HG03060 (cell line): ENCODE measurements around the gene TMEM126A.
"Not testable (repeated sequence)": the region's sequence is repeated elsewhere in the genome, so short reads cannot be mapped to it uniquely, and the experiment has no call there.

ENCODE experiments used
- ATAC-seq: cut with Tn5 transposase; IDR thresholded peaks from one replicate; pipeline ENCODE4 v1.9.1; 2021; ENCODE audit warnings: low read depth, moderate number of reproducible peaks; ENCODE audit not compliant: unreplicated experiment

The TMEM126A gene

GRCh38 chr11:85656777-85657176 lies 9.0 kb downstream of the TMEM126A start:
- ATAC-seq, result no peak

- no peak for ATAC-seq
Measured at GRCh38 chr11:85658180-85658579, 10.4 kb downstream of the TMEM126A start.

GRCh38 chr11:85661972-85662664 lies 14.4 kb downstream of the TMEM126A start:
- ATAC-seq, result no peak

GRCh38 chr11:85663080-85663752 lies 15.4 kb downstream of the TMEM126A start:
- no peak for ATAC-seq

GRCh38 chr11:85663753-85664614 lies 16.2 kb downstream of the TMEM126A start:
- ATAC-seq, result peak; percentile 38

- ATAC-seq, result peak; percentile 54
Measured at GRCh38 chr11:85664615-85665481, 17.1 kb downstream of the TMEM126A start, which contains the start of gene CREBZF. CREBZF (minus strand) TSS chr11:85665129; CDS start chr11:85664875, 254 bp downstream.

GRCh38 chr11:85665733-85666132 lies 18.0 kb downstream of the TMEM126A start:
- ATAC-seq, result no peak

- ATAC-seq, result no peak
Measured at GRCh38 chr11:85666687-85667086, 18.9 kb downstream of the TMEM126A start.

GRCh38 chr11:85668157-85668556 lies 20.4 kb downstream of the TMEM126A start:
- ATAC-seq, result no peak

- not testable (repeated sequence) for ATAC-seq
Measured at GRCh38 chr11:85670949-85671663, 23.3 kb downstream of the TMEM126A start.

GRCh38 chr11:85672105-85672902 lies 24.5 kb downstream of the TMEM126A start:
- ATAC-seq, result no peak

- no peak for ATAC-seq
Measured at GRCh38 chr11:85673393-85673792, 25.6 kb downstream of the TMEM126A start.

- ATAC-seq, result no peak
Measured at GRCh38 chr11:85679576-85679975, 31.8 kb downstream of the TMEM126A start.

- no peak for ATAC-seq
Measured at GRCh38 chr11:85680897-85681296, 33.1 kb downstream of the TMEM126A start.

- ATAC-seq, result no peak
Measured at GRCh38 chr11:85682330-85683305, 34.9 kb downstream of the TMEM126A start.

GRCh38 chr11:85685125-85685819 lies 37.5 kb downstream of the TMEM126A start:
- ATAC-seq, result no peak
